Small intestine (tissue), 7 donors: Measurements from ENCODE around the gene MTMR12. TPM values are rescaled to one million over a fixed set of nuclear protein-coding genes. Genes with fewer than 3 reads are reported as not detected.

ENCODE experiments used
- DNase-seq, 2 donors: peaks; one replicate each; pipeline versions ENCODE4 v3.0.0 to v3.0.0-alpha.2; 2013
- FAIRE-seq: peaks from 2 replicates; lab custom pipeline; 2012; peaks lifted over from hg19 to GRCh38; lab: Jason Lieb, UNC
- H3K27ac ChIP-seq, 3 donors: one replicate each; pipeline ENCODE4 v1.5.1; 2013; ENCODE audit warnings: low read length in 2 of 3, mild to moderate bottlenecking in 2 of 3, control low read depth in 1 of 3, inconsistent platforms in 1 of 3, low read depth in 1 of 3, moderate library complexity in 1 of 3
- H3K27me3 ChIP-seq, 3 donors: one replicate each; pipeline ENCODE4 v1.6.1; 2013; ENCODE audit warnings: low read length in 3 of 3, inconsistent platforms in 1 of 3; ENCODE audit not compliant: control insufficient read depth in 3 of 3, insufficient read depth in 3 of 3
- H3K36me3 ChIP-seq, 3 donors: one replicate each; pipeline ENCODE4 v1.6.1; 2013; ENCODE audit warnings: low read length in 3 of 3, inconsistent platforms in 1 of 3, low read depth in 1 of 3, mild to moderate bottlenecking in 1 of 3, moderate library complexity in 1 of 3; ENCODE audit not compliant: control insufficient read depth in 3 of 3, insufficient read depth in 2 of 3
- H3K4me1 ChIP-seq, 3 donors: one replicate each; pipeline ENCODE4 v1.6.1; 2013; ENCODE audit warnings: low read length in 2 of 3, inconsistent platforms in 1 of 3, low read depth in 1 of 3, mild to moderate bottlenecking in 1 of 3, moderate library complexity in 1 of 3; ENCODE audit not compliant: control insufficient read depth in 3 of 3, insufficient read depth in 2 of 3
- H3K4me3 ChIP-seq, 3 donors: one replicate each; pipeline ENCODE4 v1.5.1; 2013; ENCODE audit warnings: low read length in 3 of 3, control low read depth in 1 of 3, inconsistent platforms in 1 of 3, low read depth in 1 of 3, mild to moderate bottlenecking in 1 of 3, moderate library complexity in 1 of 3
- H3K9me3 ChIP-seq, 2 donors: one replicate each; pipeline ENCODE4 v1.6.1; 2013; ENCODE audit warnings: low read depth in 1 of 2, low read length in 1 of 2; ENCODE audit not compliant: control insufficient read depth in 2 of 2, insufficient read depth in 1 of 2
- WGBS, 3 donors: extraction: QIAGEN DNeasy Blood & Tissue Kit; methylation state at CpG; one replicate each; pipeline ENCODE4 v1.1.7; 2013; 5-methylcytosine and 5-hydroxymethylcytosine counted together
- polyA plus RNA-seq, 4 donors: library from polyadenylated mRNA; stranded (reverse) in 3 of 4; unstranded in 1 of 4; fragments of 200-250 nt in 3 of 4; fragments of 120-200 nt in 1 of 4; gene quantifications; one replicate each; pipeline versions ENCODE4 v1.2.1 to v1.2.3, GENCODE V29; 2013
- donor health status: healthy with polysubstance abuse.
- donor health status: control.
- donor health status: control.
- donor health status: Bipolar disorder and iron deficiency.
- donor health status: healthy.

Gene MTMR12
- polyA plus RNA-seq, 4 donors: 5.9 to 19.2 (median 9.6) TPM

DNA sequence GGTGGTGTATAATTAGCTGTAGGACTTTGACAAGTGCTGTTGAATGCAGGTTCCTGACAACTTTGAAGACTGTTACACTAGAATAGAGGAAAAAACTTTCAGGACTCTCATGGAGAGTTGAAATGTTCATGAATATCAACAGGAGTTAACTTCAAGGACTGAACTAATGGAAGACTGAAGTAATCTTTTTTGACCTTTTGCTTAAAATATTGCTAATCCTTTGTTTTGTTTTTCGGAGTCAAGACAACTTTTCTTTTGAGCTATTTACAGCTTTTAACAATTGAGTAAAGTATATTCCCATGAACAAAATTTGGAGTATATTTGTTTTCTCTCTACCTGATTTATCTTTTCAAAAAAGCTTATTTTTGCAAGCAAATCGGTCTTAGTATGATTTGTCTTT is 34.1 kb upstream of the MTMR12 start:
- Histone ChIP-seq H3K9me3 (peaks cover 0 to 3% of the 10 kb centered on the region in 2 donors), H3K4me3 (no peak overlapping the region), H3K27ac (no peak overlapping the region), H3K4me1 (no peaks in the 10 kb centered on the region), H3K27me3 (no peaks in the 10 kb centered on the region), H3K36me3 (no peaks in the 10 kb centered on the region)
- WGBS, 3 donors: 96 to 100% (median 97%) methylated on average over 2 of the region's 2 CpGs
- DNase-seq: no peak
- FAIRE-seq: no peak

DNA sequence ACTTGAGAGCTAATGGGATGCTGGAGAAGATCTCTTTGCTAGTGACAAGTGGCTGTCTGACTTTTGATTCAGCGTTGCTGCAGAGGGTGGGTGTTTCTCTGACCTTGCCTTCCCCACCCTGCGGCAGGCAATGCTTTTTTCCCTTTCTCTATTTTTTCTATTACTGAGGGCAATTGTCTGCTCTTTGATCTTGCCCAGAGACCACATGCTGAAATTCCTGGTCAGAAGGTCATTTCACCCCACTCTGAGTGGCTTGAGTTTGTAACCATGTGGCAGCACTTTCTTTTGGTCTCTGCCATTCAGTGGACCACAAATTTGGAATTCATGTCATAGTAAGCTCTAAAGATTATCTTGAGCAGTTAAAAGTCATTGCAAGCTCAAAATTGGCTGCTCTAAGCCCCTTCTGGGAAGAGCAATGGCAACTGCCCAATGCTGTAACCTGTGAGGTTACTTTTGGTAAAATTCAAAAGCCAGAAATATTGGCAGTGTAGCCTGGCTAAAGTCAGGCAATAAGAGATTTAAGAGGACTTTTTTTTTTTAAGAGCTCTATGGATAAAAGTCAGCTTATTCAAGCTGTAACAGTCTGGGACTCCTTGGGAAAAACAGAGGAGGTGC is 30.4 kb upstream of the MTMR12 start:
- Histone ChIP-seq H3K27me3 (no peaks in the 10 kb centered on the region), H3K4me1 (no peaks in the 10 kb centered on the region), H3K9me3 (peaks cover 0 to 23% of the 10 kb centered on the region in 2 donors), H3K27ac (no peak overlapping the region), H3K36me3 (no peaks in the 10 kb centered on the region), H3K4me3 (no peak overlapping the region)
- 86 to 90% (median 87%) methylated on average over 2 of the region's 2 CpGs for WGBS, 3 donors
- FAIRE-seq (no peak), DNase-seq (no peak)

DNA sequence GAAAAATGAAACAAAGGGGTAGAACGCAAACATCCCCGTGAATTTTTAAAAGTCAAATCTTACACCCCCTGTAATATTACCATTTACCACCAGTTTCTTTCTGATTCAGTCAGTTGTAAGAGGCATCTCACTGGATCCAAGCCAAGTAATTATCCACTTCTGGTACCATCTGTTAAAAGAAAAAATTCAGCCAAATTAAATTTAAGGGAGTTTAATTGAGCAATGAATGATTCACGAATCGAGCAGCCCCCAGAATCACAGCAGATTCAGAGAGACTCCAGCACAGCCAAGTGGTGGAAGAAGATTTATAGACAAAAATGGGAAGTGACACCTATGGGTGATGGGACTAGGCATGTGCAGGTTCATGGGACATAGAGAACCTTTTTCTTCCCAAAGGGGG is 29.9 kb upstream of the MTMR12 start:
- Histone ChIP-seq H3K36me3 (no peaks in the 10 kb centered on the region), H3K27ac (no peak overlapping the region), H3K9me3 (peaks cover 0 to 23% of the 10 kb centered on the region in 2 donors), H3K4me1 (no peaks in the 10 kb centered on the region), H3K27me3 (no peaks in the 10 kb centered on the region), H3K4me3 (no peak overlapping the region)
- DNase-seq (no peak), FAIRE-seq (no peak)
- 63 to 83% (median 72%) methylated on average over 4 of the region's 4 CpGs for WGBS, 3 donors

DNA sequence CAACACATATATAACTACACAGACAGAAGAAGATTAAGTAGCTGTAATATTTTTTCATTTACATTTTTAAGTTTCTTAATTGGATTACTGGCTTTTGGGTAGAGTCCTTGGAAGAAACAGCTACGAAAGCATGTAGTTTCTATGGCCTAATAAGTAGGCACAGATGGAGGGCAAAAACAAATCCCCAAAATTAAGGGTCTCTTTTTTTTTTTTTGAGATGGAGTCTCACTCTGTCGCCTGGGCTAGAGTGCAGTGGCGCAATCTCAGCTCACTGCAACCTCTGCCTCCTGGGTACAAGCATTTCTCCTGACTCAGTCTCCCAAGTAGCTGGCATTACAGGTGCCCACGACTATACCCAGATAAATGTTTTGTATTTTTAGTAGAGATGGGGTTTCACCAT is 27.1 kb upstream of the MTMR12 start:
- FAIRE-seq: no peak
- 81 to 88% (median 88%) methylated on average over 4 of the region's 4 CpGs for WGBS, 3 donors
- Histone ChIP-seq H3K27ac (no peak overlapping the region), H3K9me3 (peaks cover 0 to 23% of the 10 kb centered on the region in 2 donors), H3K4me3 (no peak overlapping the region), H3K36me3 (no peaks in the 10 kb centered on the region), H3K4me1 (no peaks in the 10 kb centered on the region), H3K27me3 (no peaks in the 10 kb centered on the region)
- no peak for DNase-seq

DNA sequence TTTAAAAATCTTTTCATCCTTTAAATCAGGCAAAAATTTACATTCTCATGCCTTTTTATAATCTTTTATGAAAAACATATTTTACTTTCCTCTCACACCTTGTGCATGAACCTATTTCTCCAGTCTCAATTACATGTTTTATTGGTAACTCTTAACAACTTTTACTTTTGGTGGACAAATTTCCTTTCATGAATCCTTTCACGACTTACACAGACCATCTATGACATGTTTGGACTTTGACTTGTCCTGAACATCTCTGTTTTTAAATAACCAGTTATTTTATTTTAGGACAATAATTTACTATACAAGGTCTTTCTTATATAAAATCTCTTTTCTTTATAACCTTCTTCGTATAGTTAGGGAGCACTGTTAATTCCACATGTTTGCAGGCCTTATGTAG is 26.5 kb upstream of the MTMR12 start:
- peak in 1 of 2 donors; percentile 12 for DNase-seq
- Histone ChIP-seq H3K9me3 (peaks cover 0 to 23% of the 10 kb centered on the region in 2 donors), H3K4me3 (no peak overlapping the region), H3K27ac (no peak overlapping the region), H3K27me3 (no peaks in the 10 kb centered on the region), H3K36me3 (no peaks in the 10 kb centered on the region), H3K4me1 (no peaks in the 10 kb centered on the region)
- no peak for FAIRE-seq
- WGBS, 3 donors: 71 to 82% (median 79%) methylated on average over 2 of the region's 2 CpGs

DNA sequence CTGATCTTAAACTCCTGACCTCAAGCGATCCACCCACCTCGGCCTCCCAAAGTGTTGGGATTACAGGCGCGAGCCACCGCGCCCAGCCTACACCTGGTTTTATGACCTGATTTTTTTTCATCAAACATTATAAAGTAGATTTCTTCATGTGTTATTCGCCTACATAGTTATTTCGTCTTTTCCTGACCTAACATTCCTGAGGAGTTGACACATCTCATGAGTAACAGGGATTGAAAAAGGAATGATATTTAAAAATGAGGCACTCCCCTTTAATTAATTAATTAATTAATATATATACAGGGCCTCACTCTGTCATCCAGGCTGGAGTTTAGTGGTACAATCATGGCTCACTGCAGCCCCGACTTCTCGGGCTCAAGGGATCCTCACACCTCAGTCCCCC is 20.2 kb upstream of the MTMR12 start:
- no peak overlapping the region for H3K4me3 ChIP-seq
- no peaks in the 10 kb centered on the region for H3K36me3 ChIP-seq
- H3K27ac ChIP-seq: no peak overlapping the region
- H3K9me3 ChIP-seq: no peaks in the 10 kb centered on the region
- FAIRE-seq: no peak
- WGBS, 3 donors: 84 to 96% (median 91%) methylated on average over 10 of the region's 10 CpGs
- no peak for DNase-seq
- H3K4me1 ChIP-seq: peaks cover 0 to 20% (median 0%) of the 10 kb centered on the region in 3 donors
- H3K27me3 ChIP-seq: no peaks in the 10 kb centered on the region

DNA sequence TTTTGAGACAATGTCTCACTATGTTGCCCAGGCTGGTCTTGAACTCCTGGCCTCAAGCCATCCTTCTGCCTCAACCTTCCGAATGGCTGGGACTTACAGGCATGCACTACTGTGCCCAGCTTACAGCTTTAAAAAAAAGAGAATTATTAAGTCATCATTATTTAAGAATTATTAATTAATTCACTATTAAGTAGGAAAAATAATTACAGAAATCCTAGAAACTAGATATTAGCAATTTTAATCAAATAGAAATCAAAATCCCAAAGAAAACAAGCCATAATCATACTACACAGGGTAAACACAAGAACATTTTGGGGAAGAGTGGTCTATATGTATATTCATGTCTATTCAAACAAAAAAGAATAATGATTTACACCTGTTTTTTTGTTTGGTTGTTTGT is 19.6 kb upstream of the MTMR12 start:
- Histone ChIP-seq H3K27me3 (no peaks in the 10 kb centered on the region), H3K9me3 (no peaks in the 10 kb centered on the region), H3K27ac (peak overlapping the region in 1 of 3 donors; percentile 26), H3K36me3 (no peaks in the 10 kb centered on the region), H3K4me3 (no peak overlapping the region), H3K4me1 (peaks cover 0 to 20% (median 0%) of the 10 kb centered on the region in 3 donors)
- DNase-seq (no peak), FAIRE-seq (no peak)
- 85 to 93% (median 93%) methylated on average over 1 of the region's 1 CpG for WGBS, 3 donors

DNA sequence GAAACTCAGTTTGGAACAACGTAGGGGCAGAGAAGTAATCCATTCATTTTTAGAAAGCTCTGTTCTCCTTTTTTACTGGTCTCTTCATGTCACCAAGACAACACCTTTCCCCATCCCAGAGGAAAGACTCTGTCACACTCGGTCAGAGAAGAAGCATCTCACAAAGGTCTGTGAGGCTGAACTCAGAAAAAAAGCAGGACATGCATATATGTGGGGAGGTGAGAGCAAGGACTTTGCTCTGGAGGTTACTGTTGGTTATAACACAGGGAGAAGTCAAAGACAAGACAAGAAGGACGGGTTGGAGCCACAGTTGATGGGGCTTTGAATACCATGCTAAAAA is 19.2 kb upstream of the MTMR12 start:
- no peak for FAIRE-seq
- H3K27ac ChIP-seq: peak overlapping the region in 1 of 3 donors; percentile 26

More for the DNA sequence above, 19.2 kb upstream of the MTMR12 start:
- no peak overlapping the region for H3K4me3 ChIP-seq
- H3K9me3 ChIP-seq: no peaks in the 10 kb centered on the region
- H3K4me1 ChIP-seq: peaks cover 0 to 20% (median 0%) of the 10 kb centered on the region in 3 donors
- WGBS, 3 donors: 20 to 47% (median 33%) methylated on average over 3 of the region's 3 CpGs
- DNase-seq: no peak
- H3K36me3 ChIP-seq: no peaks in the 10 kb centered on the region
- H3K27me3 ChIP-seq: no peaks in the 10 kb centered on the region
